Iris pigment epithelial cell (primary cell): ENCODE results near the gene CSMD2.

Experiments used
- DNase-seq: peaks from one replicate; pipeline ENCODE4 v3.0.0-alpha.2; 2011; ENCODE audit warnings: low read depth

The CSMD2 gene

DNA sequence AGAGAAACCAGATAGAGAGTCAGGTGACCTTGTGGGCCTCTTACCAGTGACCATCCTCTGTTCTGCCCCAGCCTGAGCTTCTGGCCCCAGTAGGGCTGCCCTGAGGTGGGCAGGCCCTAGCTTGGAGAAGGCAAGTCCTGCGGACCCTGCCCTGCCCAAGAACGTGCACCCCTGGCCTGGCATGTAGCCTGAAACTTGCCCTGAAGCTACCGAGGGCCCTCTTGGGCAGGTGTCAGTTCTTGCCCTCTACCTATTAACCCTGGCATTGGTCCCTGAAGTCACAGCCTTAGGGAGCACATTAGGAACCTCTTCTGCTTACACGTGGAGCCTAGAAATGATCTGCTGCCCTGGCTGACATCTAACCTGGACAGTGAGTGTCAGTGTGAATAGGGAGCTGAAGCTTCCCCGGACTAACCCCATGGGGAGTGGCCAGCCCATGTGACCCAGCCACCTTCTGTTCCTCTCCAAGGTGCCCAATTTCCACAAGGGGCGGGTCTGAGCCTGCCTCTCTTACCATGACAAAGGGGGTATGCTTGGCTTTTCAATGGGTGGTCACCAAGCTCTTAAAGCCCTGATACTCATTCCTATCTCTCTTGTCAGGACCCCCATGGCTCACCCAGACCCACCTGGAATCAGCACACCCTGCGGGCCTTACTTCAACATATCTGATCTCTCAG lies 529.6 kb downstream of the CSMD2 start:
- no peak for DNase-seq

GRCh38 chr1:33634806-33635205 lies 530.2 kb downstream of the CSMD2 start:
- DNase-seq, result peak; percentile 30

DNA sequence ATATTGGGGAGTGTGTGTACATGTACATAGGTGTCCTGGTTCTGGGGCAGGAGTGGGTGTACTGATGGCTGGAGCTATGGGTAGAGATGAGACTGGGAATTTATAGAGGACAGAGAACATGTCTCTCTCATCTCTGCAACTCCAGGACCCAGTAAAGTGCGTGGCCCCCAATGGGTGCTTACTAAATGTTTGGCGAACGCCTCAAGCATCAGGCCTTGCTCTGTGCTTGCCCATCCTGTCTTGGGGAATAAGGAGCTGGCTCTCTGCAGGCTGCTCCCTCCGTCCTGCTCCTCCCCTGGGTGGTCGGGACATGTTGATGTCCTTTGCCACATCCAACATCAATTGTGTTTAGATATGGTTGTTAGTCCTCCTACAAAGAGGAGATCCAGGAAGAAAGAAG lies 530.9 kb downstream of the CSMD2 start:
- no peak for DNase-seq

- peak; percentile 80 for DNase-seq
Observed at GRCh38 chr1:33633019-33633801, 531.8 kb downstream of the CSMD2 start.

GRCh38 chr1:33630686-33631085 lies 534.3 kb downstream of the CSMD2 start:
- DNase-seq, result no peak

GRCh38 chr1:33626801-33627200 lies 538.2 kb downstream of the CSMD2 start:
- DNase-seq, result no peak

DNA sequence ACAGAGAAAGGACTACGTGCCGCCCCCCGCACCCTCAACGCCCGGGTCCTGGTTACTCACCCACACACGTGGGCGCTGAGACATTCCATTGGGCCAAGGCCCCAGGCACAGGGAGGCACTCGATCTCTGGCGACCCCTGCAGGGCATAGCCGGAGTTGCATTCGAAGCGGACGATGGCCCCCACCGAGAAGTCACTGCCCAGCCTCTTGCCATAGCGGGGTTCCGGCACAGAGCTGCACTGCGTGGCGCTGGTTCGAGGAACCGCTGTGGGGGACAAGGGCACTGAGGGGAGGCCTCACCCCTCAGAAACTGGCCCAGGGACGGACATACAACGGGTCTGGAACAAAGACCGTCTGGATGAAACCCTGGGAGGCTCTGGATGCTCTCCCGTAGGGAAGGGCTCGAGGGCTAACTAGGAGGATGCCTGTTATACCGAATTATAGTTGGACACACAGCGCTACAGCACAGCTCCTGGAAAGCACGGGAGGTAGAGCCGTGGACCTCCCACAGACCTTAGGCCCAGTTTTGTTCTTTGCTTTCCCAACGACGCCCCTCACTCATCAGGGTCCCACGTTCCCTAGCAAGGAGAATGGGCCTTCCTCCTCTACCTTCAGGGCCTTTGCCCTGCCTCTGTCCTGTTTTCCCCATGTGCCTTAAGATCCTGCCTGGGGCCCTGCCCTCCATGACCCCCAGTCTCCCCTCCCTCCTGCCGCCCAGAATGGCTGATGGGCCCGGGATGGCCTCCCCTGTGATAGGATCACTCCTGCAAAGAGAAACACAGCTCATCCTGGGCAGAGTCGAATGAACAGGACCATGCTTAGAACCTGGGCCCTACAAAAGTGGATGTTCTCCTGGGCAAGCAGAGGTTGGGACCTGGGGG lies 539.8 kb downstream of the CSMD2 start:
- no peak for DNase-seq

DNA sequence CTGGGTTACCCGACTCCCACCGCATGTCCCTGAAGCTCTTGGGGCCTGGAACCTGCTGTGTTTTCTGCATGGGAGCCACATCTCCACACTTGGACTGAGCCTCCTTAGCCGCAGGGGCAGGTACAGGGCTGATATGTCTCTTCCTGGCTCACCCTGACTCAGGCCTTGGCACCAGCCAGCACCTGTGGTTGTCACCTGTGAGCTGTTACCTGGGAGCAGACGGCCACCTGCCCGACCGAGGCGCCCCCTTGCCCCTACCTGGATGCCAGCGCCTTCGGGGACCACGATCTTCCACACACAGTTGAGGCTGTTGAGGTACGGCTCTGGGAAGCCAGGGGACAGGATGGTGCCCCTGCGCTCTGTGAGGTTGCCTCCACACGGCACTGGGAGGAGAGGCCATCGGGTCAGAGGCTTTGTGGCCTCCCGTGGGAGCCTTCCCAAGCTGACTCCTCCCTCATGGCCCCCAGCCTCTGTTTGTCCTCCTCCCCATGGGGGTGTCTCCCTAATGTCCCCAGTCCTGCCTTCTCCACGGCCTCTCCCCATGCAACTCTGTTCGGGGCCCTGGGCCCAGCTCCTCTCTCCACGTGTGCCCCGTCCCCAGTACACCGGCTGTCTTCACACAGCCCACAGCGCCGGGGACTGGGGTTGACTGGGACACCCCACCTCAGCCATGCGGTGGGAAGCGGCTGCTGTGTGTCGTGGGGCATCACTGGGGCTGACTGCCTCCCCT lies 540.6 kb downstream of the CSMD2 start:
- DNase-seq, result no peak

- DNase-seq, result no peak
Observed at GRCh38 chr1:33623811-33624210, 541.2 kb downstream of the CSMD2 start.

- no peak for DNase-seq
Observed at GRCh38 chr1:33622757-33623156, 542.3 kb downstream of the CSMD2 start.

DNA sequence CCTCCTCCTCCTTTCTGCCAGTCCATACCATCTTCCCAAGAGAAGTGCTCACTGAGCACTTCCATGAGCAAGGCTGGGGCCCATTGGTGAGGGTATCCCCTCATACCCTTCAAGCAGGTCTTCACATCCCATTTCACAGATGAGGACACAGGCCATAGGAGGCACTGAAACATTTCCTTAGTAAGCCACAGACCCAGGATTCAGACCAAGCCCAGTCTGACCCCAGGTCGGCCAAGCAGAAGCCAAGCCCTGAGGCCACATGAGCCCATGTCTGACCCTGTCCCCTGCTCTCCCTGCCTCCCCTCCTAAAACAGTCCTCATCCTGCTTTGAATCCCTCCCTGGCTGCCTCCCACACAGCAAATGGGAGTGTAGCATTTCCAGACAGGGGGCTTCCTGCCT lies 546.4 kb downstream of the CSMD2 start:
- no peak for DNase-seq

- DNase-seq, result no peak
Observed at GRCh38 chr1:33617451-33617850, 547.6 kb downstream of the CSMD2 start.

DNA sequence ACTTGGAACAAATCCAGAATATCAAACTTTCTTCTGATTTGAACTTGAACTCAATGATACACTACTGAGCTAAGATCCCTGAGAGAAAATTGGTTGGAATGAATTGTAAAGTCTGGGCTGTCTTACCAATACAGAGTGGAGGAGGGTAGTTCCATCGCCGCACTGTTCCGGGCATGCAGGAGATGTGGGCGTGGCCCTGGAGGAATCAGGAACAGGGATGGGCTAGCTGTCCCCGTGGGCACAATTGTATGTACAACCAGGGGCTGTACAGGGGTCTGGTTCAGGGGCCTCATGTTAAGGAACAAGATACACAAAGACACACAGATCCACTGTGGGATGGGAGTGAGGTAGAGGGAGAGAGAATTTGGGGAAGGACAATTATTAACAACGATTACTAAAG lies 548.2 kb downstream of the CSMD2 start:
- DNase-seq, result no peak

DNA sequence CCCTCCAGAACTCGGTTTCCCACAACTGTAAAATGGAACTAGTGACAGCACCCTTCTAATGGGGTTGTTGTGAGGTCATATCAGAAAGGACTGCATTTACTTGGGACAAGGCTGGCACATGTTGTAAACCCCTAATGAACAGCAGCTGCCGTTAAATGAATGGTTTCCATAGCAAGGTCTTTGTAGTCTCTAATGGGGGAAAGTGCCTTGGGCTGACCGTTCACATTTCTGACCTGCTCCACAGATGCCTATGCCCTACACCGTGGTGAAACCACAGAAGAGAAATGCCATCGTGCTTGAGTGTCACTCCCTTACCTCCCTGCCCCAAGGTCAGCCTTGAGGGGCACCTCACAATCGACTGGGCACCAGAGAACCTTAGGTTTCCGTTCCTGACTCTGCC lies 549.5 kb downstream of the CSMD2 start:
- no peak for DNase-seq

- DNase-seq, result no peak
Observed at GRCh38 chr1:33610864-33611455, 554.1 kb downstream of the CSMD2 start.

- DNase-seq, result no peak
Observed at GRCh38 chr1:33610391-33610790, 554.6 kb downstream of the CSMD2 start.

GRCh38 chr1:33609739-33610138 lies 555.3 kb downstream of the CSMD2 start:
- DNase-seq, result no peak

DNA sequence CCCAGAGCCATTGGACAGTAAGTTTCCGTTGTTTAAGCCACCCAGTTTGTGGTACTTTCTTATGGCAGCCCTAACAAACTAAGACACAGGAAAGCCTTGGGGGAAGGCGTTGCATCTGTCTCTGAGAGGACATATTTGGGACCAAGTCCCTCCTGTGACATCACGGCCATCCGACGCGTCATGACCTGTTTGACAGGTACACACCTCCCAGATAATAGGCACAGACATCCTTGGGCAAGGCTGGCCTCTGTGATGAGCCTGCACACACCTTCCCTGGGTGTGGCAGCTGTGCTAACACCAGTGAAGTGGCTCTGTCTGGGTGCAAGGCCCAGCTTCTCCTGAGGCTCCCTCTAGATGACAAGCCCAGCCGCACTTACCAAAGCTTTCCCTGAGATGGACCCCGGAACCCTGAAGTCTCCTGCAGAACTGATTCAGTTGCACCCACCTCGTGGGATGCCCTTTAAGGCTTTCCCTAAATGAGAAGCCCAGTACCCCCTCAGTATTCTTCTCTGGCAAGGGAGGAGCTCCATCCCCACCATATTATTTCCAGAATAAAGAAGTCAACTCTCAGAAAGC lies 556.1 kb downstream of the CSMD2 start:
- DNase-seq, result no peak

DNA sequence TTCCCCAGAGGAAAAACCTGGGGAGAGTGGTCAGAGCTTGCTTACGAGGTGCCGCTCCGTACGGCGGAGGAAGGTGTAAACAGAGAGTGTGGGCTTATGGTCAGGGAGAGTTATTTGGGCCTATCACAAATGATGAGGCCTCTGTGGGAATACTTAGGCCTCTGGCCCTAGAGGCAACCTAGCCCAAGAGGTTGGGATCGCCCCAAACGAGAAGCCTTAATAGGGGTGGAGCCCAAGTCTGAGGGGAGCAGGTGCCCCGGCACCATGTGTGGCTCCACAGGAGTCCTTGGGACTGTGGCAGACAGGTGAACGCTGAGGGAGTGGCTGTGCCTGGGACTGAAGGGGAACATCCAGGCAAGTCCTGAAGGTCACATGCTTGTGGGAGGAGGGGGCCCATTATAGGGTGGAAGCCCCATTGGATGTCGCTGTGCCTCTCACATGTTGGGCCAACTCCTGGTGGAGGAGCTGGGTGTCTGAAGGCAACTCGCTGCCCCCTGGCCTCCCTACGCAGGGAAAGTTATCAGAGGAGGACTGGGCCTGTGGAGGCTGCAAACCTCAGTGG lies 557.5 kb downstream of the CSMD2 start:
- no peak for DNase-seq

DNA sequence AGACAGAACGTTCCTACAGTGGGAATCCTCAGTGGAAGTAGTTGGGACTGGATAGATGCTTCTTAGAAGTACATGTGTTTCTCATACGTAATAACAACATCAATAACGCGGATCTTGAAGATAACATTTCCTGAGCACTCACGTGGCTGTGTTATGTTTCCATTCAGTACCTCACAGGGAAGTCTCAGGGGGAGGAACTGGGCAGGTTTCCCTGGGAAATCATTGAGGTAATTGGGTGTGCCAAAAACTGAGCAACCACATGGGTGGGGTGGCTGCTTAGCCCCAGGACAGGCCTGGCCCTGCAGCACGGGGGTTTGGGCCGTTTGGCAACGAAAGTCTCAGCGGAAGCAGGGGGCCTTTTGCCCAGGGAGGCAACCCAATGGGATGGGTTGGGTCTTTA lies 558.8 kb downstream of the CSMD2 start:
- DNase-seq, result no peak

DNA sequence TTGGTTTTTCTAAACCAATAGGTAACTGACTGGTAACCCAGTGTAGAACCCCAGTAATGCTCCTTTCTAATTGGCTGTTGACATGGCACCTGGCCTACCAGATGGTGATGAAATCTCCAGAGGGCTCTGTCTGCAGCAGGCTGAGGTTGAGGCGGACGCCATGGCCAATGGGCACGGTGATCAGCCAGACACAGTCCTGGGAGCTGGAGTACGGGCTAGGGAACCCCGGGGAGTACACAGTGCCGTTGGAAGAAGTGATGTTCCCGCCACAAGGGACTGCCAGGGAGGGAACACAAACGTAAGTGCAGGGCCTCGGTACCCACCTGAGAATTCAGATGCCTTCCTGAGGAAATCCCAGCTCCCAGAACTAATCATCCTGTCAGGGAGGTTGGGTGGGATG lies 562.8 kb downstream of the CSMD2 start:
- DNase-seq, result no peak
